GM19463 (cell line): Measurements from ENCODE around the gene EPB41L4A.
"Not testable (repeated sequence)": the region's sequence is repeated elsewhere in the genome, so short reads cannot be mapped to it uniquely, and the experiment has no call there.

Experiments
- ATAC-seq: cut with Tn5 transposase; IDR thresholded peaks from one replicate; pipeline ENCODE4 v1.9.1; 2021; ENCODE audit warnings: mild to moderate bottlenecking, moderate library complexity; ENCODE audit not compliant: unreplicated experiment

EPB41L4A gene

DNA sequence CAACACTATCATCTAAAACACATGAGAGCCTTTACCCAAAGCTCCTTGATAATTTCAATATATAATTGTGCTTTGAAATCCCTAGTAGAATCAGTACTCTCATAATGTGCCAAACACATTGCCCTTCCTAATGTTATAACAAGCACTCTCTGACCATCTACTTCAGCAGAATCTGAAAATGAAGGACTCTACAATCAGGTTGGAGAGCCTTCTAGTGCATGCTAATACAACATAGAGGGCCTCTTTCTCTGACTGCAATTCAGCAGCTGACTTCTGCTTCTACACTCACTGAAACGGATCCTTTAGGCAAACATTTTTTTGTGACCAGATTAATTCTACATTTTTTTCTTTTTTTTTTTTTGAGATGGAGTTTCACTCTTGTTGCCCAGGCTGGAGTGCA, 155.6 kb downstream of the EPB41L4A start:
- no peak for ATAC-seq

DNA sequence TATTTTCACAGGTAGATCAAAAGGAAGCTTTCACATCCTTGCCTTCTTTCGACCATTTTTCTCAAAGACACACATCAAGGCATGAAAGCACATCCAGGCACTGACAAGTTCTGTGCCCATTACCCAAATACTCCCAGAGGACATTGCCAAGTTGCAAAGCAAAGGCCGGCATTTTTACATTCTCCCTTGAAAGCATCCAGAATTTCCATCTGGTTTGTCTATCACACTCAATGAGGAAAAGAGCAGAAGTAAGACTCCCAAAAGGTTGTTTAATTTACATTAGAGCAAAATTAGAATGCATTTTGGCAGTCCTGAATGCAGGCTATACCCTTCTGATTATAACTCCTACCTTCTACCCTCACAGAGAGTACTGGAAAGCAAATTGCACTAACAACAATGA, 160.5 kb downstream of the EPB41L4A start:
- no peak for ATAC-seq

- ATAC-seq = no peak
These were observed 161.1 kb downstream of the EPB41L4A start for GRCh38 chr5:112257976-112258375.

GRCh38 chr5:112257005-112257404, 162.1 kb downstream of the EPB41L4A start:
- no peak for ATAC-seq

DNA sequence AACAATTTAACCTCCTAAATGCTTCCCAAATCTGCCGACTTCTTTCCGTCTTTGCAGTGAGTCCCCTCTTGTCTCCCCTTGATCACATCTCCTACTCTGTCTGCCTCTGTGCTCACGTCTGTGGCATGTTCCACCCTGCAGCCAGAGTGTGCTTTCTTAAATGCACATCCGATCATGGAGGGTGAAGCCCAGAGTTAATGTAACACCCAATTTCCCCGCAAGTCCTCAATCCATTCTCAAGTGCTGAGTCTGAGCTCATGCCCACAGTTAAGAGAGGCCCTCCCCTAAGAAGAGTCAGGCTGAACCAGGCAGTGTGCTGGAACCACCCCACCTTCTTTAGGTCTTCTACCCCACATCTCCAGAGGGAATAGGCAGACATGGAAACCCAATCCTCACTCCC, 164.8 kb downstream of the EPB41L4A start:
- no peak for ATAC-seq

DNA sequence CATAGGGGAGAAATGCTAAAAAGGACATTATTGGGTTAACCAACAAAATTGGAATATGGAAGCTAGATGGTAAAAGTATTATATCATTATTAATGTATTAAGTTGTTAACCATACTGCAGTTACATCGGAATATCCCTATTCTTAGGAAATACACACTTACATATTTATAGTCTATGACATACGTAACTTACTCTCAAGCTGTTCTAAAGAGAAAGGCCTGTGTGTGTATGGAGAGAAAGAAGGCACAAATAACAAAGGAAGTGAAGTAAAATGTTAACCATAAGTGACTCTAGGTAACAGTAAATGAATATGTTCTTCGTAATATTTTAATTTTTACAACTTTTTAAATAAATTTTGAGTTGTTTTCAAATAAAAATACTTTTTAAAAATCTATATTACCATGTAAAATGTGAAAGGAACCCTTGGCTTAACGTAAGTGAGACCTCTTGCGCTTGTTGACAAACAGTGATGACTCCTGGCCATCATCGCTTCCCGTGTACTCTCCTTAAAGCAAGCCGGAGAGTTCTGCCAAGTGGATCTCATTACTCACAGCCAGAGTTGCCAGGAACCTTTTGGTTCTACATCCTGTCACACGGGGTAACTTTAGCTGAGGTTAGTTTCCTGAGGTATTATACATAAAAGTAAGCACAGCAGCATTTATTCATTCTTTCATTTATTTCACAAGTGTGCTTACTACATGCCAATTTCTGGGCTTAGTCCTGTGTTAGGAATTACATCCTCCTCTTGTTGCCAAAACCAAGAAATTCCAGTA, 165.4 kb downstream of the EPB41L4A start:
- ATAC-seq = no peak

DNA sequence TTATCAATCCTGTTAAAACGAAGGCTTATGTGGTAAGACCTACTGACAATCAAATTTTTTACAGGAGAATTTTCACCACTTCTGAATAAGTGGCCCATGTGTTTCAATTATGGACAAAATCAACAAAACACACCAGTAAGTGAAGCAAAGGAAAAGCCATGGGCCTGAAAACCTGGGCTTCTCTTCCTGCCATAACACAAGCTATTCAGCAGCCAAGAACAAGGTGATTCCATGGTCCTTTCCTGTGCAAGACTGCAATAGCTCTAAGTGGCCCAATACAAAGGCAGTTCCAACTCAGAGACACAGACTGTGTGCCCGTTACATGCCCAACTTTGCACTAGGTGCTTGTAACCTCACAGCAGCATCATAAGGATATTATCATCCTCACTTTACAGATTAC, 168.5 kb downstream of the EPB41L4A start:
- no peak for ATAC-seq

DNA sequence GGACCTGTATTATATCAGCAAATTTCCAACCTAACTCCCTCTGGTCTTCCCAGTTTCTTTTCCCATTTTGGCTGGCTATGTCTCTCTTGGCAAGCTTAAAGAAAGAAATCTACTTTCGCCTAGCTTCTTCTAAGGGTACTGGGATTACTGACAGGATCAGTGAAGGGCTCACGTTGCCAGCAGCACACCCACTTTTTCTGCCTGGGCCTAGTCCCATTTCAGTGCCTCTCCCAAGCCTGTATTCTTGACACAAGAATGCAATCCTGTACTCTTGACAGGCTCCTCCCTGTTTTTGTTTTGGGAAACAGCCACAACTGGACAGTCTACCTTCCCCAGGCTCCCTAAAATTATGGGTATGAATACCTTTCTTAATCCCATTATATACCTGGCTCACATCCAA, 170.5 kb downstream of the EPB41L4A start:
- ATAC-seq = no peak

DNA sequence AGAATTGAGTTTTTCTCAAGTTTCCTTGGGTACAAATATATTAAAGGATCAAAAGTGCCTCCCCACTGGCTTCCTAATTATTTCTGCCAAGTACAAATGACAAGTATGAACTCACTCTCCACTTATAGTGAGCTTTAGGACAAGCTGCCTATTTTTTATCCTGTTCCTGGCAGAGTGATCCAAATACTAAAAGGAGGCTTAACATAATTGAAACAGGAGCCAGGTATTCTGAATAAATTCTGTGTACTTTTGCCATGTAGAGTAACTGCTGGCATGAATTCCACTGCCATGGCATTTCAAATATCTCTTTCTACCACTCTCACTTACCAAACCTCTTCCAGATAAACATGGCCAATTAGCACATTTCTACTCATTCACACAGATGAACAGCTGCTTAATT, 171.1 kb downstream of the EPB41L4A start:
- no peak for ATAC-seq

DNA sequence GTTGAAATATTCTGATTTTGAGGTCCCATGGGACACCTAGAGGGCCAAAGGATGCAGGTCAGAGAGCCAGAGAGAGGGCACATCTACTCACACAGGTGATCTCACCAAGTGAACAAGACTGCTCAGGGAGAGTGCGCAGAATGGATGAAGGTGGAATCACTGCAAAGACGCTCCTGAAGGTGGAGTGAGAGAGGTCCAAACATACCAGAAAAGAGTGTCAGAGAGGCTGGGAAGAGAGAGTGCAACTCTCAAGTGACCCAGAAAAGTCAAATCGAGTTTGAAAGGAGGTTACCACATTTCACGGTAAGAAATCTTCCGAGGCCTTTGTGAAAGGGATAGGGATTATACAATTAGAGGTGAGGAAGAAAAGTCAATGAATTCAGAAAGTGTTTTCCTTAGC, 173.4 kb downstream of the EPB41L4A start:
- ATAC-seq = no peak

DNA sequence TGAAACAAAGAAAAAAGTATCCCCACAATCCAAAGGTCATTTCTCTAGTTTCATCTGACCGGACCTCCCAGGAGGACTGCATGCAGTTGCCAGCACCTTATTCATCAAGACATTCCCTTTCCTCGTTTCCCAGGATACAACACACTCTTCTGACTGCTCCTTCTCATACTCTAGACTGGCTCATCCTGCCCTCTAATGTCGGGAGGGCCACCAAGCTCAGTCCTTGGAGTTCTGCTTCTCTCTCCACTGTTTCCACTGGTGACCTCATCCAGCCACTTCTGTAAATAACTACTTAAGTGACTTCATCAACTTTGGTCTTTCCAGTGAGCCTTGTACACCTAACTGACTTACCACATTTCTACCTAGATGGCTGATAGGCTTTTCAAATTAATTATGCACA, 179.1 kb downstream of the EPB41L4A start:
- no peak for ATAC-seq

- ATAC-seq = no peak
These were observed 180.6 kb downstream of the EPB41L4A start for GRCh38 chr5:112238473-112238872.

- no peak for ATAC-seq
These were observed 181.6 kb downstream of the EPB41L4A start for GRCh38 chr5:112237456-112237855.

DNA sequence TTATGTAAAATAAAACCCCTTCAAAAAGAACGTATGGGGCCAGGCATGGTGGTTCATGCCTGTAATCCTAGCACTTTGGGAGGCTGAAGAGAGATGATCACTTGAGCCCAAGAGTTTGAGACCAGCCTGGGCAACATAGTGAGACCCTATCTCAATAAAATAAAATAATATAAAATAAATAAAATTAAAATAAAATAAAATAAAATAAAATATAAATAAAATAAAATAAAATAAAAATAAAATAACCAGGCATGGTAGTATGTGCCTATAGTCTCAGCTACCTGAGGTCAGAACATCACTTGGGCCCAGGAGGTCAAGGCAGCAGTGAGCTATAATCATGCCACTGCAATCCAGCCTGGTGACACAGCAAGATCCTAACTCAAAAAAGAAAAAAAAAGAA, 185.1 kb downstream of the EPB41L4A start:
- ATAC-seq = no peak

DNA sequence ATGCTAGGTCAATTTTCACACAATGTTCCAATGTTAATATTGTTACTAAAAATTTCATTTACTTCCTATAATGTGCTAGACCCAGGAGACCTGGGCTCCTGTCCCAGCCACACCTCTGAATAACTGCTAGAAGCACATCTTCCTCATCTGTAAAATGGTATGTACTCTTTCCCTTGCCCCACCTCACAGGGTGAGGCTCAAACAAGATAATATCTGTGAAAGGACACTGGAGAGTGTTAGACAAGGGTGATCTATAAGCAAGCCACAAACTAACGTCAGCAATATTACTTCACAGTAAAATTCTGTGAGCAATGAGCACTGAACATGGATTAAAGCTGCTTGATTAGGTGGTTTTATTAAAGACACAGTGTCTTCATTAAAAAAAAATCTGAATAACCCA, 186.4 kb downstream of the EPB41L4A start:
- no peak for ATAC-seq

DNA sequence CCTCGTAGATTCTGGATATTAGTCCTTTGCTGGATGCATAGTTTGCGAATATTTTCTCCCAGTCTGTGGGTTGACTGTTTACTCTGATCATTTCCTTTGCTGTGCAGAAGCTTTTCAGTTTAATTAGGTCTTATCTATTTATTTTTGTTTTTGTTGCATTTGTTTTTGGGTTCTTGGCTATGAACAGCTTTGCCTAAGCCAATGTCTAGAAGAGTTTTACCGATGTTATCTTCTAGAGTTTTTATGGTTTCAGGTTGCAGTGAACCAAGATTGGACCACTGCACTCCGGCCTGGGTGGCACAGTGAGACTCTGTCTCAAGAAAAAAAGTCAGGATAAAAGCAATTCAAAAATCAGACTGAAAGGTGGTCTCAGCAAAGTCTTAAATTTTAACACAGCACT, 188.5 kb downstream of the EPB41L4A start:
- no peak for ATAC-seq

DNA sequence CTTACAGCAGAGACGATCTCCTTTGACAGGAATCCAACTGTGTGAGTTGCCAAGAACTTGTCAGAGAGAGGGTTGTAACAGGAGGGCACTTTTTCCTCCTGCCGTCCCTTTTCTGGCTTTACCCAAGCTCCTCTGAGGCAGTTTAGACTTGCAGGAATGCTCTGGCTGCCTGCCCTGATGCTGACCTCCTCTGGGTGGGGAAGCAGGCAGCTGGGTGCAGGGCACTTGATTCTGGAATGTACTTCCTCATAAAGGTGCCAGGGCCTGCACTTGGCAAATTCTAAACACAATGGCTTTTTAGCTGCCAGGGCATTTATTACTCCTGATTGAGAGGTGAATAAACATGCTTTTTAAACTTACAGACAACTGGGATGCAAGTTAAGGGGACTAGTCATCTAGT, 190.4 kb downstream of the EPB41L4A start:
- no peak for ATAC-seq

DNA sequence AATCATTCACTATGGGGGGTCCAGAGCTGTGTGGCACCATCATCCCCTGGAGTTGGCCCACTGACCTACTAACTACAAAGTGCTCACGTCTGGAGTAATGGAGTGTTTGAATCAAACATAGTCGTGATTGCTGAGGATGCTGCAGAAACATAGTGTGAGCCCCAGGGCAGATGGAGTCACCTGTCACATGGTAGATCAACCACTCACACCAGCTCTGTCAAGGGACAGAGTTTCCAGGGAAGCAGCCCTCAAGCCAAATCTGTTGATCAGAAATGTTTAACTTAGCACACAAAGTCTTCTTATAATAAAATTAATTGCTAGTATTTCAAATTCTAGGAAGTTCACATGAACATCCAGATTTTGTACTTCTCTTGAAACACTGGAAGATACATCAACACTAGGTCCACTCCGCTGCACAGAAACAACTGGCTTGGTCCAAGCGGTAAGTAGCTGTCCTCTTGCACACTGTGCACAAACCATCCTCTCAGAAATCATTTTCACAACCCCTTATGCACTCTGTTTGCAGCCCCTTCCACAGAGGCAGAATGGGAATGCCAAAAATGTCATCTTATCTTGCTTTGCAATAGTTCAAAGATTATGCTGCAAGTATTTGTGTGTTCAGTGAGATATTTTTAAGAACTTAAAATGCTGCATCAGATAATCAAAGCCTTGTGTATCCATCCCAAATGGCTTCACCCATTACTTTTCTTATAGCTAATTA, 191.0 kb downstream of the EPB41L4A start:
- ATAC-seq = no peak

DNA sequence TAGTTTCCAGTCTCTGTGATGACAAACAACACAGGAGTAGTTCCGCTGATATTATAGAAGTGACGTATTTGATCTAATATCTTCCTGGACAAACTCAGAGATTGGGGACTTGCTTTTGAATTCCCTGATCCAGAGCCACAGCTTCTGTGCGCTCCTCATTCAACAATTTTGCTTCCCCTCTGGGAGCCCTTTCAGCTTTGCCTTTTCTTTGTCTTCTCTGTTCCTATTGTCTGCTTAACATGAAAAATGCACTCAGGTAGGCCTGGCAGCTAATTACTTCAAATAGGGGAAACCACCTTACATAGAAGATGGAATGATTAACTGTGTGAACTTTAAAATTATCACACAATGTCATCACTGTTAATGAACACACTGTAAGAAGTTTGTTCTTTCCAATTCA, 192.9 kb downstream of the EPB41L4A start:
- ATAC-seq = no peak

GRCh38 chr5:112222997-112223396, 196.1 kb downstream of the EPB41L4A start:
- ATAC-seq = not testable (repeated sequence)

- no peak for ATAC-seq
These were observed 197.9 kb downstream of the EPB41L4A start for GRCh38 chr5:112221128-112221527.

DNA sequence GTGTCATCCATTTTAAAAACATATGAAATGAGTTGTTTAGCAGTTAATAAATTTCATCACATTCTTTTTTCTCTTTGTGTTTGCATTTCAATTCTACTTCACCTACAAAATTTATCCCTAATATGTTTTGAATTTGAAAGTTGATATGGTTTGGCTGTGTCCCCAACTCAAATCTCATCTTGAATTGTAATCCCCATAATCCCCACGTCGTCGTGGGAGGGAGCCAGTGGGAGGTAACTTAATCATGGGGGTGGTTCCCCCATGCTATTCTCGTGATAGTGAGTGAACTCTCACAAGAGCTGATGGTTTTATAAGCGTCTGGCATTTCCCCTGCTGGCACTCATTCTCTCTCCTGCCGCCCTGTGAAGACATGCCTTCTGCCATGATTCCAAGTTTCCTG, 200.1 kb downstream of the EPB41L4A start:
- no peak for ATAC-seq
